ENCODE results near the gene DGKZ. TPM values are rescaled to one million over a fixed set of nuclear protein-coding genes. Genes with fewer than 3 reads are reported as not detected.

Gene DGKZ
- total and polyA plus RNA-seq, 10 of the 15 experiments (the other 5 are each of a cell fraction or from before 2014, with no cell fraction given) = 0.50 to 78.4 (median 39.5) TPM

DNA sequence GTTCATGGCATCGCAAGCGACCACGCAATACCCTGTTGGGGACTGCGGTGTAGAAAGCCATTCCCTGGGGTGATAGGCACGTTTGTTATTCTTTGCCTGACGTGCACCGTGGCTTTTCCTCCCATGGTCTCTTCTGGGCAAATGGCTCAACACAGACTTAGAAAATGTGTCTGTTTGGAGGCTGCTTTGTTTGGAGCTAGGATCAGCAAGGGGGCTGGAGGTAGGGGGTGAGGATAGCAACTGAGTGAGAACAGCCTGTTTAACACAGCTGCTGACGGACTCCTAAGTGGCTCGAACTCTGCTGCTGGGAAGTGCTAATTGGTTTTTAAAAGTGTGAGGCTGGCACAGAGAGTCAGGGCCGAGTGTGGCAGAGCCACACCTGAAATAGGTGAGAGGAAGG lies 60.4 kb downstream of the DGKZ start:
- ATAC-seq = no peak
- Histone ChIP-seq H3K27ac (ENCODE audit: control insufficient read depth, insufficient read depth) (no peak overlapping the region), H3K9me3 (replicated peaks; ENCODE audit: control insufficient read depth, insufficient read depth, low read length) (no peaks in the 10 kb centered on the region), H3K9ac (ENCODE audit: control insufficient read depth, insufficient read depth, low read length) (no peak overlapping the region), H3K4me1 (ENCODE audit: control insufficient read depth, insufficient read depth, low read length) (no peaks in the 10 kb centered on the region), H3K36me3 (ENCODE audit: control insufficient read depth in 2 of 2, insufficient read depth in 2 of 2, low read length in 1 of 2) (peaks cover 18% of the 10 kb centered on the region in 2 experiments), H3K4me3 (no peak overlapping the region), H2AFZ (ENCODE audit: control insufficient read depth, low read depth, low read length) (no peak overlapping the region), H4K20me1 (ENCODE audit: control insufficient read depth, insufficient read depth) (no peaks in the 10 kb centered on the region; the same call in 1 of the 2 replicates), H3K79me2 (ENCODE audit: control insufficient read depth, insufficient read depth, low read length) (no peaks in the 10 kb centered on the region), H3K4me2 (ENCODE audit: control insufficient read depth, insufficient read depth) (no peak overlapping the region), H3K27me3 (replicated peaks in 1 of 2; ENCODE audit: control insufficient read depth in 2 of 2, insufficient read depth in 2 of 2, low read length in 1 of 2) (no peaks in the 10 kb centered on the region)
- BruUV-seq (replicated peaks) = no TSS peak
- ChIA-PET POLR2A (interaction anchor here (1.6 kb wide), 1 partner anchor 82 kb away, joined by 3 read pairs; no protein-coding TSS in a partner anchor), RAD21 (ENCODE audit: unreplicated experiment) (interaction anchor here (1.0 kb wide), 1 partner anchor 41 kb away, joined by 3 read pairs; no protein-coding TSS in a partner anchor), SMC1A (ENCODE audit: uncharacterized antibody, unreplicated experiment) (interaction anchor here (0.8 kb wide), 1 partner anchor 184 kb away, joined by 3 read pairs; no protein-coding TSS in a partner anchor), CTCF (no interaction called here)
- WGBS (ENCODE audit: insufficient coverage, insufficient replicate concordance, low lambda C conversion rate, missing lambda C conversion rate) = 94% methylated on average over 10 of the region's 10 CpGs
- TF ChIP-seq KLF5 (IDR thresholded peaks at IDR 0.05; ENCODE audit: partially characterized antibody) = no peak
- in situ Hi-C loops (cut with MboI) = no loop called here
- intact Hi-C loops (cut with micrococcal nuclease; ENCODE audit: unreplicated experiment) = no loop called here
- DNase-seq (ENCODE audit: low read depth, low spot score) = no peak
- no peak for FAIRE-seq

DNA sequence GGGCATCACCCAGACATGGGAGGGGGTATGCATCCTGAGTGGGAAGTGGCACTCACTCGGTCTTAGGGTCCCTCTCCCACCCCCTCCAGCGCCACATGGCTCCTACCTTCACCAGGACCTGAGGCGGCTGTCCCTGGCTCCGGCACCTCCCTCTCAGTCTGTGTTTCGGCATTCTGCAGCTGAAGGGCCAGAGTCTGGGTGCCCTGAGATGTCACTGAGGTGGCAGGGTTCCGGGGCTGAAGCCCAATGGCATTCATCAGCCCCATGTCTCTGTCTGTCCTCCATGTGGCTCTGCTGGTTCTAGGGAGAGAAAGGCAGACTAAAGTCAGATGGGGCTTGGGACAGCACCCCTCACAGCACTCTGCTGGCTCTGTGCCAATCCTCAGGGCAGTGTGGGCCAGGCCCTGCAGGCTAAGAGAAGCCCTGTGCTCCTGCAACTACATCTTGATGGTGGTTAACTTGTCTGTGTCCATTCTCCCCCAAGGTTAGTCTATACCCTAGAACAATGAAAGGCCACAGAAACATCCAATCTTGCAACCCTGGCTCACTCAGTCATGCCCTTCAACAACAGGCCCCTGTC lies 61.2 kb downstream of the DGKZ start:
- ChIA-PET SMC1A (ENCODE audit: uncharacterized antibody, unreplicated experiment) (interaction anchor here (1.3 to 1.5 kb wide), 3 partner anchors 11 to 31 kb away, joined by 3 to 4 read pairs (median 3); no protein-coding TSS in a partner anchor), POLR2A (interaction anchor here (0.7 to 1.6 kb wide), 3 partner anchors 81 to 107 kb away, joined by 3 read pairs; no protein-coding TSS in a partner anchor), CTCF (interaction anchor here (0.7 to 2.6 kb wide), 5 partner anchors 81 to 313 kb away, joined by 3 to 12 read pairs (median 5); no protein-coding TSS in a partner anchor), RAD21 (ENCODE audit: unreplicated experiment) (interaction anchor here (0.5 to 2.2 kb wide), 5 partner anchors 29 to 153 kb away, joined by 3 to 8 read pairs (median 3); no protein-coding TSS in a partner anchor)
- no peaks in the 10 kb centered on the region for H3K27me3 ChIP-seq (replicated peaks in 1 of 2; ENCODE audit: control insufficient read depth in 2 of 2, insufficient read depth in 2 of 2, low read length in 1 of 2)
- TF ChIP-seq, protein P1, sequence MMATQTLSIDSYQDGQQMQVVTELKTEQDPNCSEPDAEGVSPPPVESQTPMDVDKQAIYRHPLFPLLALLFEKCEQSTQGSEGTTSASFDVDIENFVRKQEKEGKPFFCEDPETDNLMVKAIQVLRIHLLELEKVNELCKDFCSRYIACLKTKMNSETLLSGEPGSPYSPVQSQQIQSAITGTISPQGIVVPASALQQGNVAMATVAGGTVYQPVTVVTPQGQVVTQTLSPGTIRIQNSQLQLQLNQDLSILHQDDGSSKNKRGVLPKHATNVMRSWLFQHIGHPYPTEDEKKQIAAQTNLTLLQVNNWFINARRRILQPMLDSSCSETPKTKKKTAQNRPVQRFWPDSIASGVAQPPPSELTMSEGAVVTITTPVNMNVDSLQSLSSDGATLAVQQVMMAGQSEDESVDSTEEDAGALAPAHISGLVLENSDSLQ (IDR thresholded peaks at IDR 0.05) = no peak
- TF ChIP-seq, protein P2, sequence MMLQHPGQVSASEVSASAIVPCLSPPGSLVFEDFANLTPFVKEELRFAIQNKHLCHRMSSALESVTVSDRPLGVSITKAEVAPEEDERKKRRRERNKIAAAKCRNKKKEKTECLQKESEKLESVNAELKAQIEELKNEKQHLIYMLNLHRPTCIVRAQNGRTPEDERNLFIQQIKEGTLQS (IDR thresholded peaks at IDR 0.05; ENCODE audit: borderline replicate concordance, extremely low read depth, low read depth, low read length) = no peak
- no peaks in the 10 kb centered on the region; the same call in 1 of the 2 replicates for H4K20me1 ChIP-seq (ENCODE audit: control insufficient read depth, insufficient read depth)
- FAIRE-seq (no peak), DNase-seq (ENCODE audit: low read depth, low spot score) (no peak), ATAC-seq (no peak)
- H2AFZ ChIP-seq (ENCODE audit: control insufficient read depth, low read depth, low read length) = no peak overlapping the region
- H3K4me3 ChIP-seq = no peak overlapping the region
- no peak overlapping the region for H3K9ac ChIP-seq (ENCODE audit: control insufficient read depth, insufficient read depth, low read length)
- H3K4me1 ChIP-seq (ENCODE audit: control insufficient read depth, insufficient read depth, low read length) = no peaks in the 10 kb centered on the region
- intact Hi-C loops (cut with micrococcal nuclease; ENCODE audit: unreplicated experiment) = no loop called here
- no TSS peak for BruUV-seq (replicated peaks)
- in situ Hi-C loops (cut with MboI) = no loop called here
- H3K9me3 ChIP-seq (replicated peaks; ENCODE audit: control insufficient read depth, insufficient read depth, low read length) = no peaks in the 10 kb centered on the region
- no peak overlapping the region for H3K4me2 ChIP-seq (ENCODE audit: control insufficient read depth, insufficient read depth)
- WGBS (ENCODE audit: insufficient coverage, insufficient replicate concordance, low lambda C conversion rate, missing lambda C conversion rate) = 97% methylated on average over 6 of the region's 6 CpGs
- no peaks in the 10 kb centered on the region for H3K79me2 ChIP-seq (ENCODE audit: control insufficient read depth, insufficient read depth, low read length)
- peaks cover 14 to 18% of the 10 kb centered on the region in 2 experiments for H3K36me3 ChIP-seq (ENCODE audit: control insufficient read depth in 2 of 2, insufficient read depth in 2 of 2, low read length in 1 of 2)
- H3K27ac ChIP-seq (ENCODE audit: control insufficient read depth, insufficient read depth) = no peak overlapping the region

Measured in GM12878 (cell line).